B cell (primary cell): Measurements from ENCODE around the gene ADGRV1. TPM values are rescaled to one million over a fixed set of nuclear protein-coding genes. Genes with fewer than 3 reads are reported as not detected.

Experiments used
- ATAC-seq: fragments of 200-7000 bp; cut with Tn5 transposase; one replicate; pipeline ENCODE4 v1.10.0; 2021; ENCODE audit warnings: low read depth, mild to moderate bottlenecking, moderate number of reproducible peaks, moderate library complexity
- CTCF ChIA-PET: fragments of 350-600 bp; sonication (Branson Sonifier 250); formaldehyde crosslinking; loops from one replicate; lab custom pipeline; 2021; ENCODE audit warnings: antibody characterized with exemption, inconsistent platforms; lab: Charles Lee
- POLR2A ChIA-PET: fragments of 350-600 bp; sonication (Branson Sonifier 250); formaldehyde crosslinking; loops from one replicate; lab custom pipeline; 2021; ENCODE audit warnings: antibody characterized with exemption; lab: Charles Lee
- DNase-seq: peaks from one replicate; pipeline ENCODE4 v3.0.0; 2013
- H2AFZ ChIP-seq: 2 replicates; pipeline ENCODE4 v1.6.1; 2012; ENCODE audit warnings: mild to moderate bottlenecking, low read depth, low read length; ENCODE audit not compliant: insufficient read depth, poor library complexity, severe bottlenecking
- H3K27ac ChIP-seq, 2 donors: 1 replicate in 1 of 2; 2 replicates in 1 of 2; pipeline ENCODE4 v1.5.1; 2012 to 2013; ENCODE audit warnings: low read length in 2 of 2, mild to moderate bottlenecking in 2 of 2, moderate library complexity in 1 of 2
- H3K27me3 ChIP-seq, 4 experiments: fragments of 200-600 bp in 1 of 4; sonication (generic) in 1 of 4; replicated peaks in 1 of 4; 1 replicate in 2 of 4; 2 replicates in 2 of 4; pipeline versions ENCODE4 v1.6.1 to v1.7.0; 2013 to 2016; ENCODE audit warnings: low read length in 3 of 4, mild to moderate bottlenecking in 2 of 4, mixed read lengths in 1 of 4, moderate library complexity in 1 of 4; ENCODE audit not compliant: insufficient read depth in 4 of 4, control insufficient read depth in 3 of 4; ENCODE audit errors: control extremely low read depth in 1 of 4
- H3K36me3 ChIP-seq, 2 experiments: replicated peaks in 1 of 2; 1 replicate in 1 of 2; 2 replicates in 1 of 2; pipeline versions ENCODE4 v1.6.1 to v1.7.1; 2013; ENCODE audit warnings: low read length in 1 of 2; ENCODE audit not compliant: insufficient read depth in 2 of 2, control insufficient read depth in 1 of 2; ENCODE audit errors: control extremely low read depth in 1 of 2, extremely low read depth in 1 of 2
- H3K4me1 ChIP-seq, 2 donors: fragments of 200-600 bp in 1 of 2; sonication (generic) in 1 of 2; 1 replicate in 1 of 2; 2 replicates in 1 of 2; pipeline versions ENCODE4 v1.5.1 to v1.6.1; 2013 to 2017; ENCODE audit warnings: low read length in 2 of 2; ENCODE audit not compliant: control insufficient read depth in 2 of 2, insufficient read depth in 2 of 2
- H3K4me2 ChIP-seq: replicated peaks from 2 replicates; pipeline ENCODE3; 2012; ENCODE audit warnings: mild to moderate bottlenecking, low read depth, low read length; ENCODE audit not compliant: poor library complexity, severe bottlenecking
- H3K4me3 ChIP-seq, 5 experiments: fragments of 200-600 bp in 1 of 5; sonication (generic) in 1 of 5; 1 replicate in 3 of 5; 2 replicates in 2 of 5; pipeline versions ENCODE4 v1.5.1 to v1.7.0; 2011 to 2016; ENCODE audit warnings: low read length in 4 of 5, mild to moderate bottlenecking in 4 of 5, low read depth in 2 of 5, control low read depth in 1 of 5, moderate library complexity in 1 of 5; ENCODE audit not compliant: insufficient read depth in 1 of 5; ENCODE audit errors: control extremely low read depth in 1 of 5, extremely low read depth in 1 of 5
- H3K79me2 ChIP-seq: fragments of 200-600 bp; sonication (generic); one replicate; pipeline ENCODE4 v1.6.0; 2016; ENCODE audit warnings: low read length; ENCODE audit not compliant: control insufficient read depth, insufficient read depth
- H3K9ac ChIP-seq: fragments of 200-600 bp; sonication (generic); 2 replicates; pipeline ENCODE4 v1.6.1; 2017; ENCODE audit warnings: mild to moderate bottlenecking, low read length, moderate library complexity
- H3K9me3 ChIP-seq, 3 donors: one replicate each; pipeline versions ENCODE4 v1.6.1 to v1.7.1; 2013; ENCODE audit warnings: low read length in 2 of 3; ENCODE audit not compliant: control insufficient read depth in 2 of 3, insufficient read depth in 1 of 3; ENCODE audit errors: control extremely low read depth in 1 of 3
- H4K20me1 ChIP-seq: 2 replicates; pipeline ENCODE4 v1.6.0; 2012; ENCODE audit warnings: mild to moderate bottlenecking, low read length; ENCODE audit not compliant: insufficient read depth, control insufficient read depth, poor library complexity, severe bottlenecking
- H3K27ac Mint-ChIP-seq: one replicate; pipeline ENCODE4 v1.8.0; 2021; ENCODE audit warnings: mixed read lengths
- H3K27me3 Mint-ChIP-seq: one replicate; pipeline ENCODE4 v1.8.0; 2021; ENCODE audit warnings: mixed read lengths
- H3K4me1 Mint-ChIP-seq: one replicate; pipeline ENCODE4 v1.8.0; 2021; ENCODE audit warnings: mixed read lengths
- H3K4me3 Mint-ChIP-seq: one replicate; pipeline ENCODE4 v1.8.0; 2021; ENCODE audit warnings: mixed read lengths
- H3K9me3 Mint-ChIP-seq: one replicate; pipeline ENCODE4 v1.8.0; 2022; ENCODE audit warnings: mixed read lengths; ENCODE audit not compliant: insufficient read depth
- CTCF ChIP-seq: fragments of 200-600 bp; IDR thresholded peaks from one replicate; pipeline ENCODE4 v1.8.0; 2022; ENCODE audit warnings: antibody characterized with exemption, mild to moderate bottlenecking
- EZH2 ChIP-seq: IDR thresholded peaks from 2 replicates; pipeline ENCODE4 v1.6.1; 2012; ENCODE audit warnings: borderline replicate concordance, low read depth, mild to moderate bottlenecking, moderate library complexity, low read length; ENCODE audit not compliant: insufficient read depth, poor library complexity, severe bottlenecking
- WGBS: methylation state at CpG from one replicate; pipeline ENCODE4 v1.1.5; 2013; ENCODE audit warnings: missing lambda C conversion rate; ENCODE audit not compliant: insufficient coverage; 5-methylcytosine and 5-hydroxymethylcytosine counted together
- intact Hi-C: fragments of 100-400 bp; cut with micrococcal nuclease; formaldehyde crosslinking; loops from one replicate; pipeline ENCODE4 v1.10.0; 2022
- polyA plus RNA-seq: library from polyadenylated mRNA; depleted of rRNA; stranded (reverse); fragments of >200 nt; gene quantifications from 2 replicates; pipeline ENCODE4 v1.2.3, GENCODE V29; 2012
- total RNA-seq, 2 donors: library from RNA; stranded (reverse); fragments of 120-200 nt in 1 of 2; gene quantifications; 1 replicate in 1 of 2; 2 replicates in 1 of 2; pipeline versions ENCODE4 v1.2.3 to v1.2.4, GENCODE V29; 2013 to 2022

Gene ADGRV1
- total and polyA plus RNA-seq, 2 donors (not counting 1 experiment from before 2014, with no cell fraction given), result 0.07 TPM; not detected in 1

GRCh38 chr5:90865180-90865579, 306.6 kb downstream of the ADGRV1 start:
- POLR2A ChIA-PET, result no interaction called here

More at GRCh38 chr5:90865180-90865579, 306.6 kb downstream of the ADGRV1 start:
- 100% methylated on average over 1 of the region's 4 CpGs for WGBS
- no peak overlapping the region for H2AFZ ChIP-seq
- DNase-seq (no peak), ATAC-seq (no peak)
- no peak overlapping the region for H3K4me2 ChIP-seq
- peaks cover 0 to 1% (median 0%) of the 10 kb centered on the region in 4 experiments for H3K27me3 ChIP-seq
- Mint-ChIP-seq H3K27me3 (peaks cover 8% of the 10 kb centered on the region), H3K4me1 (peaks cover 2% of the 10 kb centered on the region), H3K4me3 (no peak overlapping the region), H3K9me3 (no peaks in the 10 kb centered on the region), H3K27ac (no peak overlapping the region)
- CTCF ChIA-PET, result interaction anchor here (0.7 to 8.7 kb wide), 18 partner anchors 8 to 777 kb away, joined by 3 to 201 read pairs (median 5); no protein-coding TSS in a partner anchor
- H3K9me3 ChIP-seq, result no peaks in the 10 kb centered on the region
- no peaks in the 10 kb centered on the region for H3K4me1 ChIP-seq
- no peaks in the 10 kb centered on the region for H3K36me3 ChIP-seq
- TF ChIP-seq EZH2 (no peak), CTCF (no peak)
- H3K4me3 ChIP-seq, result no peak overlapping the region
- H3K27ac ChIP-seq, result no peak overlapping the region
- no peaks in the 10 kb centered on the region for H3K79me2 ChIP-seq
- H3K9ac ChIP-seq, result no peak overlapping the region
- intact Hi-C loops, result loop anchor here (5.0 to 10.0 kb wide), 2 partner anchors 240 to 362 kb away; no protein-coding TSS in a partner anchor
- H4K20me1 ChIP-seq, result no peaks in the 10 kb centered on the region
